HG03039 (cell line): Measurements from ENCODE around the gene USP24.

ENCODE experiments used
- ATAC-seq: cut with Tn5 transposase; IDR thresholded peaks from one replicate; pipeline ENCODE4 v1.9.1; 2021; ENCODE audit warnings: mild to moderate bottlenecking, moderate library complexity; ENCODE audit not compliant: unreplicated experiment

The USP24 gene

DNA sequence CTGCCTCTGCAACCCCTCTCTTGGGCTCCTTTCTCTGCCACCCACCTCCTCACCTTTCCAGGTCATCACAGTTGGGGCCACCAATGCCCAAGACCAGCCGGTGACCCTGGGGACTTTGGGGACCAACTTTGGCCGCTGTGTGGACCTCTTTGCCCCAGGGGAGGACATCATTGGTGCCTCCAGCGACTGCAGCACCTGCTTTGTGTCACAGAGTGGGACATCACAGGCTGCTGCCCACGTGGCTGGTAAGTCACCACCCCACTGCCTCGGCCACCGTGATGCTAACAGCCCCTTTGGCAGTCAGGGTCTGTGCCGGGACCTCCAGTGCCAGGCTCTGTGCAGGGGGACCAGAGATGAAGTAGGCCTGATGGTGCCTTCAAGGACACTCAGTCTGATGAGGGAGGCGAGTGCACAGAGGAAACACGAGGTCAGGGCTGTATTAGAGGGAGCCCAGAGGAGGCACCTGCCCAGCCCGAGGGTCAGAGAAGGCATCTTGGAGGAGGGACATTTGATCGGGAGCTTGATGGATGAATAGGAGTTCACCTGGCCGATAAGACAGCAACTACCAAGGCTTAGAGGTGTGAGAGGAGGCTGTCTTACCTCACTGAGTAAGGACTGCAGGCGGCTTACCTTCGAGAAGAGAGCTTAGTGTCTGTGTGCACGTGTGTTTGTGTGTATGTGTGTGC is 157.8 kb downstream of the USP24 start:
- ATAC-seq = no peak

DNA sequence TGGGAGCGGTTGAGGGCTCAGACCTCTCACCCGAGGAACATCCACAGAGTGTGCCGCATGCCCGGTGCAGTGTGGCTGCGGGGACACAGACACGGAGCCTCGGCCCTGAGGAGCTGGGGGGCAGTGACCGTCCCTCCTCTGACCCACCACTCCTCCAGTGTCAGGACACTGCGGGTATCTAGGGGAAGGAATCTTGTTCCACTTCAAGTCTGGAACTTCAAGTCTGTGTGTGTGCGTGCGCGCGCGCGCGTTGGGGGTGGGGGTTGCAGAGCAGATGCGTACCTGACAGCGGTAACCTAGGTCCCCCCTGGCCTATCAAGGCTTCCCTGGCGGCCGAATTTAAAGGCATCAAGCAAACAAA is 158.6 kb downstream of the USP24 start:
- no peak for ATAC-seq

DNA sequence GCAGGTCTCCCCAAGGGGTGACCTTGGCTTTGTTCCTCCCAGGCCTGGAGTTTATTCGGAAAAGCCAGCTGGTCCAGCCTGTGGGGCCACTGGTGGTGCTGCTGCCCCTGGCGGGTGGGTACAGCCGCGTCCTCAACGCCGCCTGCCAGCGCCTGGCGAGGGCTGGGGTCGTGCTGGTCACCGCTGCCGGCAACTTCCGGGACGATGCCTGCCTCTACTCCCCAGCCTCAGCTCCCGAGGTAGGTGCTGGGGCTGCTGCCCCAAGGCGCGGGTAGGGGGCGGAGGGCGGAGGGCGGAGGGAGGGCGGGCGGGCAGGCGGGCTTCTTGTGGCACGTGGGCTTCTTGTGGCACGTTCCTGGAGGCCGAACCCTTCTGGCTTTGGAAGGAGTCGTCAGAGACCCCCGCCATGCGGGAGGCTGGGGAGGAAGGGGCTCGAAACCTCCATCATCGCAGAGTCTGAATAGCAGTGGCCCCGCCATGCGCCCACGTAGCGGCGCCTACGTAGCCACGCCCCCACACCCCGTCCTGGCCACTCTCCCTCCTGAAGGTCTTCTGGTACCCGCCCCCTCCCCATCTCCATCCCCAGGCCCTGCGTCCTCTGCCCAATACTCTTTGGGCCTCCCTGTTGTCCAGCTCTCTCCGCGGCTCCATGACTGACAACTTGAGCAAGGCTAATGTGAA is 159.1 kb downstream of the USP24 start:
- no peak for ATAC-seq

DNA sequence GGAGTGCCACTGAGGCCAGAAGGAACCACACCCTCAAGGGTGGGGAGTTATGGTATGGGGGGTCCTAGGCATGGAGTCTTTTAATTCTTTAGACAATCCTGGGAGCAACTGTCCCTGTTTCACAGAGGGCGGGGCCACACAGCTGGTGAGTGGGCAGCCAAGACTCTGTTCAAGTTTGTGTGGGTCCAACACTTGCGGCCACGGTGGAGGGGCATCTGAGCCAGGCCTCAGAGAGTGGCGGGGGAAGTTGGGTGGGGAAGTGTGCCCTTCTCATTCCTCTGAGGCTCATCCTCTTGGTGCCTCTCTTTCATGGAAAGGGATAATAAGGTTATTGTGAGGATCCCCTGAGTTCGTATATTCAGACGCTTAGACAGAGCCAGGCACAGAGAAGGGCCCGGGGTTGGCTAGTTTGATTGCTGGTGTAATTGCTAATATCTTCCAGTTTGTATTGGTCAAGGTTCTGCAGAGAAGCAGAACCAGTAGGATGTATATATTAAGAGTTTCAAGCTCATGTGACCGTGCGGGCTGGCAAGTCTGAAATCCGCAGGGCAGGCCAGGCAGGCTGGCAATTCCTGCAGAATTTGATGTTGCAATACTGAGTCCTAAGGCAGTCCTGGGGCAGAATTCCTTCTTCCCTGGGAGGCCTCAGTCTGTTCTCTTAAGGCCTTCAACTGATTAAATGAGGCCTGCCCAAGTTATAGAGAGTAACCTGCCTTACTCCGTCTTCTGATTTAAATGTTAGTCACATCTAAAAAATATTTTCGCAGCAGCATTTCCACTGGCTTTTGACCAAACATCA is 159.9 kb downstream of the USP24 start:
- no peak for ATAC-seq

DNA sequence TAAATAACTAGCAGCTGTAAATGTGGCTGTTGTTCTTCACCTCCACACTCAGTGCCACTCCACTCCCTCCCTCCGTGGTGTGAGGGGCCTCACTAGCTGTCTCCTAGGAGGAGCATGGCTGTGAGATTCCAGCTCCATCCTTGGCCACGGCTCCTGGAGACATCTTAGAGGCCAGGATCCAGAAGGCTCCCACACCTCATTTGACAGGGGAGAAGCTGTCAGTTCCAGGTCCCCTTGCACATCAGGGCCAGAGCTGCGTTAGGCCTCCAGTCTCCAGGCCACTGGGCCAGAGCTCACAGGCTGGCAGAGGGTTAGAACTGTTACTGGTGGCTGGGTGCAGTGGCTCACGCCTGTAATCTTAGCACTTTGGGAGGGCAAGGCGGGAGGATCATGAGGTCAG is 160.8 kb downstream of the USP24 start:
- no peak for ATAC-seq

DNA sequence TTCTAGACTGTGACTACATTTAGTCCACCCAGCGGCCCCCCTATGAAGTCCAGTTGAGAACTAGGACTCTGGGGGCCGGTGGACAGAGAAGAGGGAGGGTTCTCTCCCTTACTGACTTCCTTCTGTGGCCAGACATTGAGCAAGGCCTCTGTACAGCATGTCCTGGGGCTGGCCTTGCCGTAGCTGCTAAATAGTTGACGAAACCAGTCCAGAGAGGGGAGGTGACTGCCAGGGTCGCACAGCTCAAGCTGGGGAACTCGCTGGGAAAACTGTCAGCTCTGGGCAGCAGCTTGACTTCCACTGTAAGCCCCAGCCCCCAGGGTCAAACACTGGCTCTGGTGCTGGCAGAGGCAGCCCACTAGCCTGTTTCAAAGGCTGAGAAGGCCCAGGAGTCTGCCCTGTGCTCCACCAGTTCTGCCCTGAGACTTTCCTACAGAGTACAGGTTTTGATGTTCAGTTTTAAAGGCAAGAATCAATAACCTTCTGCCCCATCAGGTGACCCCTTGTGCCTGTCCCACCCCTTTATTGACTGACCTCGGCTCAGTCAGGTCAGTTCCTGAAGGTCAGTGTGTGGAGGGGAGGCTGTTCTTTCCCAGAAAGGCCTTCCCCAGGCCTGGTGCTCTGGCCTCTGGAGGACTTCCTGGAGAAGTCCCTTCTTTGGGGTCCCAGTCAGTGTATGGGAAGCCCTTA is 161.8 kb downstream of the USP24 start:
- ATAC-seq = no peak

DNA sequence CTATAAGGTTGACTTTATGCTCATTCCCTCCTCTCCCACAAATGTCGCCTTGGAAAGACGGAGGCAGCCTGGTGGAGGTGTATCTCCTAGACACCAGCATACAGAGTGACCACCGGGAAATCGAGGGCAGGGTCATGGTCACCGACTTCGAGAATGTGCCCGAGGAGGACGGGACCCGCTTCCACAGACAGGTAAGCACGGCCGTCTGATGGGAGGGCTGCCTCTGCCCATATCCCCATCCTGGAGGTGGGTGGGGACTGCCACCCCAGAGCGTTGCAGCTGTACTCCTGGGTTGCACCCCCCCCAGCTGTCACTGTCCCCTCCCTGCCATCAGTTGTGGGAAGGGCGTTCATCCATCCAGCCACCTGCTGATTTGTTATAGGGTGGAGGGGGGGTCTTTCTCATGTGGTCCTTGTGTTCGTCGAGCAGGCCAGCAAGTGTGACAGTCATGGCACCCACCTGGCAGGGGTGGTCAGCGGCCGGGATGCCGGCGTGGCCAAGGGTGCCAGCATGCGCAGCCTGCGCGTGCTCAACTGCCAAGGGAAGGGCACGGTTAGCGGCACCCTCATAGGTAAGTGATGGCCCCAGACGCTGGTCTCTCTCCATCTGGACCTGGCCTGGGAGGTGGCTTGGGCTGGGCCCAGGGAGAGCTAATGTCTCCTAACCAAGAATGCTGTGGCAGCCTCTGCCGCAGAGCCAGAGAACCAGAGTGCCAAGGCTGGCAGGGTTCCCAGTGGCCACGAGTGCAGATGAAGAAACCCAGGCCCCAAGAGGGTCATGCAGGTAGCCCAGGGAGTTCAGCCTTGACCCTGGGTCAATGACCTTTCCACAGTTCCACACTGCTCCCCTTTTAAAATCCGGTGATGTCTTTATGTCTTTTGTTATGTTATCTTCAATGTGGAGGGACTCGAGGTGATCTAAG is 162.7 kb downstream of the USP24 start:
- no peak for ATAC-seq

DNA sequence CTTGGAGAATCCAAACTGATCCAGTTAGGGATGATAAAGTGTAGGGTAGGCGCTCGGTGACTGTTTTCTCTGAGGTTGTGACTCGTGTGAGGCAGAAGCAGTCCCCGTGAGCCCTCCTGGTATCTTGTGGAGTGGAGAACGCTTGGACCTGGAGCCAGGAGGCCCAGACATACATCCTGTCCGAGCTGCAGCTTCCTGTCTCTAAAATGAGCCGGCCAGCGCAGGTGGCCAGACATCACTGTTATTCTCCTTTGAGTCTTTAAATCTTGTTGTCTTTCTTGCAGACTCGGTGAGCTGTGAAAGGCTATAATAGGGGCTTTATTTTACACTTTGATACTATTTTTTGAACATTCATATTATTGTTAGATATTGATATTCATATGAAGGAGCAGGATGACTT is 163.5 kb downstream of the USP24 start:
- ATAC-seq = no peak

DNA sequence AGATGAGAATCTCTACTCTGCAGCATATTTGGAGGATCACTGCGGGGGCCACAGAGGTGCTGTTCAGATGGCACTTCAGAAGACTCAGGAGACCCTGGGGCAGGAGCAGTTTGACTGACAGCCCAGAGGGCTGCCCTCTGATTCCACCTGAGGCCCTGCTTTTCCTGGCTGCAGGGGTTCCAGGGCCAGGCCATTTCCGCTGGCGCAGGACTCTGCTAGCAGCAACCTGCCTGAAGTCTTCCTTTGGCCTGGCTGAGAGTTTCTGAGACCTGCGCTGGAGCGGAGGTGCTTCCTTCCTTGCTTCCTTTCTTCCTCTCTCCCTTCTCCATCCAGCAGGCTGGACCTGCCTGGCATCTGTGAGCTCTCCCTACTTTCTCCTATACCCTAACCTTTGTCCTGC is 164.0 kb downstream of the USP24 start:
- ATAC-seq = no peak

DNA sequence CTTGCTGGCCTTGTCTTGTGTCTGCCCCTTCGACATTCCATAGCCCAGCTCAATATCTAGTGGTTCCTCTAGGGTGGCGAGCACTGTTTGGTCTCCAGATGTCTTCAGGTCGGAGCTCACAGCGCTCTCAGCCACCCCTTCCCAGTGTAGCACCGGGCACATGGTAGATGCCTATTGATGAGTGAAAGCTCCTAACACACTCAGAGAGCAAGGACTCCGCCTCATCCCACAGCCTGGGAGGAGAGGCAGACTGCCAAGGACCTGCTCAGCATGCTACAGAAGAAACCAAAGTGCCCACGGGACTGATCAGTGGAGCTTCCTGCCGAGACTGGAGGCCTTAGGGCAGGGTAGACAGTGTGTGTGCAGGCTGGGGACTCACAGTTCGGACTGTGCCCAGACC is 164.9 kb downstream of the USP24 start:
- no peak for ATAC-seq

DNA sequence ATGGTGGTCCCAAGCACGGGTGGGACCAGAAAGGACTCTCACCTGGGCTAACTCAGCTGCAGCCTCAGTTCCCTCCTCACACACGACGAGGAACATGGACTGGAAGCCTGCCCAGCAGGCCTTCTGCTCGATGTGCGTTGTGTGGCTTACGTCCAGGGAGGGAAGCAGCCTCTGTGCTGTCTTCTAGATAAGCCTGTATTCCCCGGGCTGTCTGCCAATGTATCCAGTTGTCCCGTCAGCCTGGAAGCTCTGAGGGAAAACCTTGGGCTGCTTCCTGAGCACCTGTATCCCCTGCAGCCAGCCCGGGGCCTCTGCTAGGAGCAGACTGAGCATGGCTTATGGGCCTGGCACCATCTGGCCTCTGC is 165.3 kb downstream of the USP24 start:
- no peak for ATAC-seq

DNA sequence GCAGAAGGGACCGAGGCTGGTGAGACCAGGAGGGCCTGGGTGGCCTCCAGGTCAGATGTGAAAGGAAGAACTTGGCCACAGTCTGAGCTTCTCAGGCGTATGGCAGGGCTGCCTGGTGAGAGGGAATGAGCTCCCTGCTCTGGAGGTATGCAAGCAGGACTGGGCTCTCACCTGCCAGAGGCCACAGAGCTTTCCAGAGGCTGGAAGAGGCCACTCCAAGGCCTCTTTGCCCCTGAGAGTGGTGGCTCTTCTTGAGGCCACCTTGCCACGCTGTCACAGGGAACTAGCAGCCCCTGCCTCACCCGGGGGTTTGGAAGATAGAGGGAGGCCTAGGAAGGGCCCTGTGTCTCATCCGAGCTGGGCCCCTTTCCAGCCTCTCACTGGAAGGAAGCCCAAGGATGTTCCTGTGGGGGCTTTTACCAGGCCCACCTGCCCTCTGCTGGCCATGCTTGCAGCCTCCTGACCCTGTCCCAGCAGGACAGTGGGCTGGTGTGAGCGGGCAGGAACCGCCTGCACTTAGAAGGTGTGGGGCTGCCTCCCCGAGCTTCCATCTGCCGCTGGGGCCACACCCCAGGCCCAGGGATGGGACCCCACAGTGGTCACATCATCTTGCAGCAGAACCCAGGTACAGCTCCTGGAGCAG is 165.8 kb downstream of the USP24 start:
- no peak for ATAC-seq

DNA sequence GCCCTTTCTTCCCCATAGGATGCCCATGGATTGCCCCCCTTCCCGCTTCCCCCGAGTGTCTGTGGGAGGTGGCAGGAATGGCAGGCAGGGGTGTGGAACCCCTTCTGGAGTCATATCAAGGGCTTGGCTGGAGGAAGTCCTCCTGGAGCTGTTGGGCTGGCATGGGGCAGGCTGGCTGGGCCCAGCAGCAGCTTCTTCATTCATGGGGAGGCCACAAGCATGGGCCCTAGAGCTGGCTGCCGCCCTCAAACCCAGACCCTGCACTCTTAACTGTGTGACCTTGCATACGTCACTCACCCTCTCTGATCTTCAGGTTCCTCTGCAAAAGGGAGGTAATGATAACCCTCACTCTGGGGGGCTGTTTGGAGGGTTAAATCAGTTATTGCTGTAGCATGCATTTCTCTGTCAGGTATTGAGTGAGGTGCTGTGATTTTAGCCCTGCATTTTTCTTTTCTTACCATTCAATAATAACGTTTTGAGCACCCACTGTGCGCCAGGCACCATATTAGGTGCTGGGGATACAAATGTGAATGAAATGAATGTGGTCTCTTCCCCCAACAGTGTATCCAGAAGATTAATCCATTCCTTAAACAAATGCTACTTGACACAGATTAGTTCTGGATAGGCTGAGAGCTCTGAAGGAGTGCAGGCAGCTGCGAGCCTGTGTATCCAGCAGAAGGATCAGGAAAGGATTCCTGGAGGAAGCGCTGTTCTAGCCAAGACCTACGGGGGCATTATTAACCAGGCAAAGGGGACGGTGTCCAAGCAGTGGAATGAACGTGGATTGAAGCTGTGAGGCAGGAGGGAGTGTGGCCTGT is 166.5 kb downstream of the USP24 start:
- ATAC-seq = no peak

DNA sequence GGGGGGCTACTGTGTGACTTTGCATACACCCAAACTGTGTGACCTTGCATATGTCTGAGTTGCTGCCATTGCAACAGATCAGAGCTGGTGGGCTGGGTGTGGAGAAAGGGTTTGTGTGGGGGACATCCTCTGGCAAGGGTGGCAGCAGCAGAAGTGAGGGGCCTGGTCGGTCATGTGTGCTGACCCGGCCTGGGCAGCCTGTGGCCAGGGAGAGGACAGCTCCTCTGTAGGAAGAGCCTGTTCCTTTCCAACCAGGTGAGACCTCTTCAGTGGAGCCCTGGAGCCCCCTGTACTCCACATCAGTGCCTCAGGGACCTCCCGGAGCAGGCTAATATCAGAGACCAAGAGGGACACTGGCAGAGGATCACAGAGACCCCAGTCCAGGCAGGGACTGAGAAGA is 167.6 kb downstream of the USP24 start:
- no peak for ATAC-seq

DNA sequence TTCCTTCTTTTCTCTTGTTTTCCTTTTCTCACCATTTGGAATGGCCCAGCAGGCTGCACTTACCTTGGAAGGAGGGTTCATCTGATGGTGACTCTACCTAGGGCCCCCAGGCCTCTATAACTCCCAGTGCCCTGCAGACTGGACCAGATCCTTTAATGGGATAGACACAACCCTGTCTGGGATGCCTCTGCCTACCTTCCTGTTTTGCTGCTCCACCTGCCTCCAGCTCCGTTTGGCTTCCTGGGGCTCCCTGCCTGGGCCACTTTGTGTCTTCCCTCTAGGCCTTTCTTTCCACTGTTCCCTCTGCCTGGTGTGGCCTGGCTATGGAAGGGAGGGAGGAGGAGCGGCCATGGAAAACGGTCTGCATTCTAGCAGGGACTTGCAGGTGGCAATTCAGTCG is 168.3 kb downstream of the USP24 start:
- no peak for ATAC-seq

DNA sequence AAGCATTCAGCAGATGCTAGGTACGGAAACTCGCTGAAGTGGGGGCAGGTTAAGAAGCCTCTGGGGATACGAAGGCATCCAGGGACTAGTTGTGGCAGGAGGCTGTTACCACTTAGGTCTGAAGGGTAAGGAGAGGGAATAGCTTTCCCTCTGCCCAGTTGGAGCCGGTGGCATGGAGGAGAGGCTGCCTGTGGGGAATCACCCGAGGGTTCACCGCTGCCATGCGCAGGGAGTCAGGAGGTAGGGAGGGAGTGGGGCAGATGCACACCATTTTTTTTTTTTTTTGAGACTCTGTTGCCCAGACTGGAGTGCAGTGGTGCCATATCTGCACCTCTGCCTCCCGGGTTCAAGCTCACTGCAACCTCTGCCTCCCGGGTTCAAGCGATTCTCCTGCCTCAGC is 169.7 kb downstream of the USP24 start:
- ATAC-seq = no peak

DNA sequence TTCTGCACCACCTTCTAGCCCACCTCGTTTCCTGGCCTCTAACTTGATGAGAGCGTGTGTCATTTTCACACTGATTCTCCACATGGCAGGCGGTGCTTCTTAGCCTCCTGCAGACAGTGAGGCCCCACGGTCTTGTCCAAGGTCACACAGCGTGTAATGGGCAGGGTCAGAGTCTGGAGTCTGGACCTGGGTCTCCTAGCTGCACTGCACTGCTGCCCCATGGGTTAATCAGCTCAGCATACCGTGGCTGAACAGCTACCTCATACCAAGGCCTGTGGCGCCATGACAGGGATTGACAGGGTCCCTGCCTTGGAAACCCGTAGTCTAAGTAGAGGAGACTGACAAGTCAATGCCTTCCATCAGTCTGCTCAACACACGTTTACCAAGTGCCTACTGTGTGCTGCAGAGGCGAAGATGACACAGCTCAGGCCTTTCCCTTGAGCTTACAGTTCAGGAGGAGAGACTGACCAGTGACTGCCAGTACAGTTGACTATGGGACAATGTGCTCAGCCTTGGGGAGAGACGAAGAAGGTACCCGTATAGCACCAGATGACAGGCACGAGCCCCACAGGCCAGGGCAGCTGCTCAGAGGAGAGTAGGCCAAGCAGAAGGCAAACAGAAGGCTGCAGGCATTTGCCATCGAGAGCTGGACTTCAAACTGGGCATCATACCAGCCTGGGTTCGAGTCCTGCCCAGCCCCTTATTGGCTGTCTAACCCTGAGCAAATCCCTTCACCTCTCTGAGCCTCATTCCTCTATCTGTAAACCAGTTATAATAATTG is 170.4 kb downstream of the USP24 start:
- ATAC-seq = no peak

DNA sequence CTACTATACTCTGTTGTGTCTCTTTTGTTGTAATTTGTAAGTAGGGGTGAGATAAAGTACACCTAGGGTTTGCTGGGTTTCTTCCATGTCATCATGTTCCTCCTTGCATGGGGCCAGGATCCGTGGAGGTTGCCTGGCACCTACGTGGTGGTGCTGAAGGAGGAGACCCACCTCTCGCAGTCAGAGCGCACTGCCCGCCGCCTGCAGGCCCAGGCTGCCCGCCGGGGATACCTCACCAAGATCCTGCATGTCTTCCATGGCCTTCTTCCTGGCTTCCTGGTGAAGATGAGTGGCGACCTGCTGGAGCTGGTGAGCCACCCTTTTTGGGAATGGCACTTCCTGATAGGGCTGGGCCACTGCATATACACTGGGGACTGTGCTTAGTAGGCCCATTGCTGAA is 171.4 kb downstream of the USP24 start:
- no peak for ATAC-seq
